NB4 (cell line): Measurements from ENCODE around the gene AMZ1.
"Not testable (repeated sequence)": the region's sequence is repeated elsewhere in the genome, so short reads cannot be mapped to it uniquely, and the experiment has no call there.

Experiments used
- DNase-seq: peaks from one replicate; pipeline ENCODE4 v3.0.0; 2010; ENCODE audit warnings: low read depth
- H3K4me3 ChIP-seq: one replicate; pipeline ENCODE4 v1.5.1; 2011; ENCODE audit warnings: mild to moderate bottlenecking, low read depth, low read length, moderate library complexity
- MYC ChIP-seq: IDR thresholded peaks from 2 replicates; pipeline ENCODE4 v1.6.1; 2011; ENCODE audit warnings: low read depth, low read length
- POLR2A ChIP-seq: IDR thresholded peaks from 2 replicates; pipeline ENCODE4 v1.6.1; 2011; ENCODE audit warnings: mild to moderate bottlenecking; ENCODE audit not compliant: insufficient read length; ENCODE audit errors: extremely low read depth
- TF ChIP-seq, protein P1 (sequence below): IDR thresholded peaks from one replicate; pipeline ENCODE4 v1.5.1; 2012; ENCODE audit warnings: low read depth, low read length
- TF ChIP-seq, protein P2 (sequence below): IDR thresholded peaks from 2 replicates; pipeline ENCODE4 v1.6.1; 2011; ENCODE audit warnings: low read depth, low read length

The AMZ1 gene

DNA sequence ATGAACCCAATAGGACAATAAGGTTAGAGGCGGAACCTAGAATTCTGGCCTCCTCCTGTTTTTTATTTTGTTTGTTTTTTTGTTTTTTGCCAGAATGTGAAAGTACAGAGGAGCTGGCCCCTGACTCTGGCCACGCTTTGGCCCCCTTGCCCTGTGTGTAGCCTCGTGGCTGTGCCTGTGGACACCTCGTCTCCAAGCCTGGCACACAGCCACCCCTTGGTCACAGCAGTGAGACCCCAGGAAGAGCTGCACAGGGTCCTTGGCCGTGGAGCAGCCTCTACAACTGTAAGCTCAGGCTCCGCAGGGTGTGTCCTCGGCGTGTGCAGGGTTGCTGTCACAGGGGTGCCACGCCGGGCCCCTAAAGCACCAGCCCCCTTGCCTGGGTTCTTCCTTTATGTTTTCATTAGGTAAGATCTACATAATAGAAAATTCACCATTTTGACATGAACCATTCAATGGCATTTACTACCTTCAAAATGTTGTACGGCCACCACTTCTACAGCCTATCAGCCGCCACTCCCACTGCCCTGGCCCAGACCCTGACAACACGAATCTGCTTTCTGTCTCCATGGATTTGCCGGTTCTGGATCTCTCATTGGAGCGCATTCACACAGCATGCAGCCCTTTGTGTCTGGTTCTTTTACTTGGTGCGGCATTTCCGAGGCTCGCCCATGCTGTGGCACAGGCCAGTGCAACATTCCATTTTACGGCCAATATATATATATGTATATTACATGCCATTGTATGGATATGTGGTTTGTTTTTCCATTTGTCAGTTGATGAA lies 51.0 kb downstream of the AMZ1 start:
- no peak overlapping the region for H3K4me3 ChIP-seq
- no peak for TF ChIP-seq POLR2A
- TF ChIP-seq, protein P1, sequence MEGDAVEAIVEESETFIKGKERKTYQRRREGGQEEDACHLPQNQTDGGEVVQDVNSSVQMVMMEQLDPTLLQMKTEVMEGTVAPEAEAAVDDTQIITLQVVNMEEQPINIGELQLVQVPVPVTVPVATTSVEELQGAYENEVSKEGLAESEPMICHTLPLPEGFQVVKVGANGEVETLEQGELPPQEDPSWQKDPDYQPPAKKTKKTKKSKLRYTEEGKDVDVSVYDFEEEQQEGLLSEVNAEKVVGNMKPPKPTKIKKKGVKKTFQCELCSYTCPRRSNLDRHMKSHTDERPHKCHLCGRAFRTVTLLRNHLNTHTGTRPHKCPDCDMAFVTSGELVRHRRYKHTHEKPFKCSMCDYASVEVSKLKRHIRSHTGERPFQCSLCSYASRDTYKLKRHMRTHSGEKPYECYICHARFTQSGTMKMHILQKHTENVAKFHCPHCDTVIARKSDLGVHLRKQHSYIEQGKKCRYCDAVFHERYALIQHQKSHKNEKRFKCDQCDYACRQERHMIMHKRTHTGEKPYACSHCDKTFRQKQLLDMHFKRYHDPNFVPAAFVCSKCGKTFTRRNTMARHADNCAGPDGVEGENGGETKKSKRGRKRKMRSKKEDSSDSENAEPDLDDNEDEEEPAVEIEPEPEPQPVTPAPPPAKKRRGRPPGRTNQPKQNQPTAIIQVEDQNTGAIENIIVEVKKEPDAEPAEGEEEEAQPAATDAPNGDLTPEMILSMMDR, result no peak
- TF ChIP-seq MYC, result no peak
- TF ChIP-seq, protein P2, sequence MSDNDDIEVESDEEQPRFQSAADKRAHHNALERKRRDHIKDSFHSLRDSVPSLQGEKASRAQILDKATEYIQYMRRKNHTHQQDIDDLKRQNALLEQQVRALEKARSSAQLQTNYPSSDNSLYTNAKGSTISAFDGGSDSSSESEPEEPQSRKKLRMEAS, result no peak
- DNase-seq, result no peak

GRCh38 chr7:2743523-2744185 lies 55.7 kb downstream of the AMZ1 start:
- H3K4me3 ChIP-seq, DNase-seq: not testable (repeated sequence)

- not testable (repeated sequence) for H3K4me3 ChIP-seq, DNase-seq
Measured at GRCh38 chr7:2748684-2749083, 60.7 kb downstream of the AMZ1 start.

GRCh38 chr7:2750004-2750407 lies 62.0 kb downstream of the AMZ1 start:
- no peak overlapping the region for H3K4me3 ChIP-seq
- DNase-seq, result no peak
- TF ChIP-seq, protein P2, result no peak
- TF ChIP-seq, protein P1, result no peak
- TF ChIP-seq POLR2A, result no peak
- no peak for TF ChIP-seq MYC

DNA sequence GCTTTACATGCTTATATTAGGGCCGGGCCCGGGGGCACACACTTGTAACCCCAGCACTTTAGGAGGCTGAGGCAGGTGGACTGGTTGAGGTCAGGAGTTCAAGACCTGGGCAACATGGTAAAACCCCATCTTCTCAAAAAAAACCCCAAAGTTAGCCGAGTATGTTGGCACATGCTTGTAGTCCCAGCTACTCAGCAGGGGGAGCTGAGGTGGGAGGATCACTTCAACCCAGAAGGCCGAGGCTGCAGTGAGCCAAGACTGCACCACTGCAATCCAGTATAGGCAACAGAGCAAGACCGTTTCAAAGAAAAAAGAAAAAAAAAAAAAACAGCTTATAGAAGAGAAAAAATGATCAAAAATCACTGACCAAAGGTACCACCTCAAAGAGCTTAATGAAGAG lies 63.1 kb downstream of the AMZ1 start:
- TF ChIP-seq, protein P2, result no peak
- TF ChIP-seq, protein P1, result no peak
- TF ChIP-seq MYC (no peak), POLR2A (no peak)
- no peak for DNase-seq
- no peak overlapping the region for H3K4me3 ChIP-seq

GRCh38 chr7:2753148-2753547 lies 65.1 kb downstream of the AMZ1 start:
- no peak for TF ChIP-seq MYC
- TF ChIP-seq, protein P2, result no peak
- TF ChIP-seq, protein P1, result no peak
- TF ChIP-seq POLR2A, result no peak
- no peak for DNase-seq
- no peak overlapping the region for H3K4me3 ChIP-seq
